Measurements from ENCODE around the gene SENP3.

The SENP3 gene

GRCh38 chr17:7577327-7578199, 15.8 kb downstream of the SENP3 start:
- DNase-seq (ENCODE audit: low read depth): no peak

GRCh38 chr17:7579001-7579833, 17.5 kb downstream of the SENP3 start, which contains the start of gene CD68:
TSS of gene CD68 (plus strand) at chr17:7579638. CDS start at chr17:7579678, 40 bp downstream.
- peak; percentile 85 for DNase-seq (ENCODE audit: low read depth)

- DNase-seq (ENCODE audit: low read depth): no peak
These were observed 18.3 kb downstream of the SENP3 start for GRCh38 chr17:7579834-7580603.

GRCh38 chr17:7580604-7581575, 19.2 kb downstream of the SENP3 start:
- no peak for DNase-seq (ENCODE audit: low read depth)

- DNase-seq (ENCODE audit: low read depth): no peak
These were observed 20.9 kb downstream of the SENP3 start for GRCh38 chr17:7582396-7583252.

GRCh38 chr17:7583253-7584109, 21.8 kb downstream of the SENP3 start, which contains the start of gene MPDU1:
TSS of gene MPDU1 (plus strand) at chr17:7583852. CDS start at chr17:7583863, 11 bp downstream.
- DNase-seq (ENCODE audit: low read depth): peak; percentile 91

- DNase-seq (ENCODE audit: low read depth): no peak
These were observed 25.1 kb downstream of the SENP3 start for GRCh38 chr17:7586673-7587419.

- peak; percentile 87 for DNase-seq (ENCODE audit: low read depth)
These were observed 25.9 kb downstream of the SENP3 start for GRCh38 chr17:7587420-7588151.

GRCh38 chr17:7588553-7589203, 27.0 kb downstream of the SENP3 start:
- no peak for DNase-seq (ENCODE audit: low read depth)

- peak; percentile 60 for DNase-seq (ENCODE audit: low read depth)
These were observed 27.6 kb downstream of the SENP3 start for GRCh38 chr17:7589204-7589868.

GRCh38 chr17:7589891-7590691, 28.4 kb downstream of the SENP3 start, which contains the start of gene SOX15:
TSS of gene SOX15 (minus strand) at chr17:7590094. CDS start at chr17:7589676, 418 bp downstream.
- DNase-seq (ENCODE audit: low read depth): no peak

- no peak for DNase-seq (ENCODE audit: low read depth)
These were observed 29.0 kb downstream of the SENP3 start for GRCh38 chr17:7590743-7591142.

- DNase-seq (ENCODE audit: low read depth): no peak
These were observed 29.9 kb downstream of the SENP3 start for GRCh38 chr17:7591596-7591995.

GRCh38 chr17:7592422-7593021, 30.8 kb downstream of the SENP3 start:
- DNase-seq (ENCODE audit: low read depth): no peak

GRCh38 chr17:7593296-7593695, 31.6 kb downstream of the SENP3 start:
- DNase-seq (ENCODE audit: low read depth): no peak

Measured in GM04504 (cell line).